ENCODE results near the gene GPSM1. TPM values are rescaled to one million over a fixed set of nuclear protein-coding genes. Genes with fewer than 3 reads are reported as not detected.

Gene GPSM1
- total RNA-seq, 4 donors from 2014 or later: 10.0 to 14.9 (median 13.0) TPM

DNA sequence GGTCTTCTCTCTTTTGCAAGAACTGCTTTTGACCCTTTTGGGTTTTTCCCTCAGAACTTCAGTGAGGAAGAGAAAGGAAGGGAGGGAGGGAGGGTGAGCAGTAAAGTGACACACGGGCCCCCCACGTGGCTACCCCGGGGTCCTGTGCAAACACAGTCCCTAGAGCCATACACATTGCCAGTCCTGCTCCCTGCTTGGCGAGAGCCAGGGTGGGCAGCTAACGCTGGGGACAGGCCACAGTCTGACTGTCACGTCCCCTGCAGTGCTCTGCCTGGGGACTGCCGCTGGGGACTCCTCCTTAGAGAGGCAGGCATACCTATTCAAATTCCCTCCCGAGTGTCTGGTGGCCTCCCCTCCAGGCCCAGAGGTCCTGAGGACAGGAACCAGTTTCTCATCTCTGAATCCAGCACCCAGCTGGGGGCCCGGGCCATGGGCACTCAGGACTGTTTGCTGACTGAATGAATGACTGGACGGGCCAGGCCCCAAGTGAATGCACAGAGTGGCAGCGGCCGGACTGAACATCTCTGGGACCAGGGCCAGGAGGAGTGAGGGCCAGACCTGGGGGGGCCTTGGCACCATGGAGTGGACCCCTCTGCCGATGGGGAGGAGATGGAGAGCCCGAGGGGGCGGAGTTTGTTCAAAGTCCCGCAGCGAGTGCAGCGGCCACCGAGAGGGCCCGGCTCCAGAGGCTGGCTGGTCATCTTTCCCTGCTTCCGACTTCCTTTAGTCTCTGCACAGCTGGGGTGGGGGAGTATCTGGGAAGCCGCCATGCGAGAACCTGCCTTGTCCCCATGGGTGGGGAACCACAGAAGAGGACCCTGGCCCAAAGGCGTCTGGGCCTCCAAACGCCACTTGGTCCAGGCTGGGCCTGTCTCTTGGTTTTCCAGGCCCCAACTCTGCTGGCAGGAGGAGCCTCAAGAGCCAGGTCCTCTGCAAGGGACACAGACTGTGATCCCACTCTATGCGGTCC is 29.3 kb upstream of the GPSM1 start:
- ATAC-seq: no peak
- Histone ChIP-seq H3K27me3 (peaks cover 60% of the 10 kb centered on the region), H3K9me3 (no peaks in the 10 kb centered on the region), H3K4me1 (no peaks in the 10 kb centered on the region), H3K4me3 (no peak overlapping the region), H3K27ac (no peak overlapping the region), H3K36me3 (no peaks in the 10 kb centered on the region)
- TF ChIP-seq EP300 (IDR thresholded peaks at IDR 0.05) (no peak), POLR2AphosphoS5 (IDR thresholded peaks at IDR 0.05) (no peak), POLR2A (IDR thresholded peaks at IDR 0.05) (no peak)
- TF ChIP-seq, protein P1, sequence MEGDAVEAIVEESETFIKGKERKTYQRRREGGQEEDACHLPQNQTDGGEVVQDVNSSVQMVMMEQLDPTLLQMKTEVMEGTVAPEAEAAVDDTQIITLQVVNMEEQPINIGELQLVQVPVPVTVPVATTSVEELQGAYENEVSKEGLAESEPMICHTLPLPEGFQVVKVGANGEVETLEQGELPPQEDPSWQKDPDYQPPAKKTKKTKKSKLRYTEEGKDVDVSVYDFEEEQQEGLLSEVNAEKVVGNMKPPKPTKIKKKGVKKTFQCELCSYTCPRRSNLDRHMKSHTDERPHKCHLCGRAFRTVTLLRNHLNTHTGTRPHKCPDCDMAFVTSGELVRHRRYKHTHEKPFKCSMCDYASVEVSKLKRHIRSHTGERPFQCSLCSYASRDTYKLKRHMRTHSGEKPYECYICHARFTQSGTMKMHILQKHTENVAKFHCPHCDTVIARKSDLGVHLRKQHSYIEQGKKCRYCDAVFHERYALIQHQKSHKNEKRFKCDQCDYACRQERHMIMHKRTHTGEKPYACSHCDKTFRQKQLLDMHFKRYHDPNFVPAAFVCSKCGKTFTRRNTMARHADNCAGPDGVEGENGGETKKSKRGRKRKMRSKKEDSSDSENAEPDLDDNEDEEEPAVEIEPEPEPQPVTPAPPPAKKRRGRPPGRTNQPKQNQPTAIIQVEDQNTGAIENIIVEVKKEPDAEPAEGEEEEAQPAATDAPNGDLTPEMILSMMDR (IDR thresholded peaks at IDR 0.05): no peak
- 63% methylated on average over 2 of the region's 26 CpGs; no CpG with 5 or more reads in 1 of the 2 donors for WGBS, 2 donors (ENCODE audit: low coverage in 1 of 2)

DNA sequence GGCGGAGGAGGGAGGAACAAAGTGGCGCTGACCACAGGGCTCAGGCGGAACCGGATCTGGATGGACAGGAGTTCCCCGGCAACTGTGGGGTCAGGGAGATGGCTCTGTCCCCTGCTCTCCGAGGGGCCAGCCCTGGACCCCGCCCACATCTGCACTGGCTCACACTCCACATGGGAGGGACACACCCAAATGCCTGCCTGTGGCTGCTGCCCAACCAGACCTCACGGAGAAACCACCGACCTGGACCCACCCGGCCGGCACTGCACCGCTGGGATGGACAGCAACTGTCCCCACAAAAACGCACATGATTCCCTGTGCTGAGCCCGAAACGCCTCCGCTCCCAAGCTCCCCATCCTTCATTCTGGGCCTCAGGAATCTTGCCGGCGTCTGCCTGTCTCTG is 28.2 kb upstream of the GPSM1 start:
- Histone ChIP-seq H3K27ac (no peak overlapping the region), H3K4me3 (no peak overlapping the region), H3K9me3 (no peaks in the 10 kb centered on the region), H3K36me3 (no peaks in the 10 kb centered on the region), H3K4me1 (no peaks in the 10 kb centered on the region), H3K27me3 (peaks cover 71% of the 10 kb centered on the region)
- 47 to 74% methylated on average over 3 to 16 of the region's 18 CpGs for WGBS, 2 donors (ENCODE audit: low coverage in 1 of 2)
- ATAC-seq: no peak
- no peak for TF ChIP-seq POLR2A (IDR thresholded peaks at IDR 0.05)
- TF ChIP-seq, protein P1 (IDR thresholded peaks at IDR 0.05): no peak
- no peak for TF ChIP-seq EP300 (IDR thresholded peaks at IDR 0.05)
- TF ChIP-seq POLR2AphosphoS5 (IDR thresholded peaks at IDR 0.05): no peak

DNA sequence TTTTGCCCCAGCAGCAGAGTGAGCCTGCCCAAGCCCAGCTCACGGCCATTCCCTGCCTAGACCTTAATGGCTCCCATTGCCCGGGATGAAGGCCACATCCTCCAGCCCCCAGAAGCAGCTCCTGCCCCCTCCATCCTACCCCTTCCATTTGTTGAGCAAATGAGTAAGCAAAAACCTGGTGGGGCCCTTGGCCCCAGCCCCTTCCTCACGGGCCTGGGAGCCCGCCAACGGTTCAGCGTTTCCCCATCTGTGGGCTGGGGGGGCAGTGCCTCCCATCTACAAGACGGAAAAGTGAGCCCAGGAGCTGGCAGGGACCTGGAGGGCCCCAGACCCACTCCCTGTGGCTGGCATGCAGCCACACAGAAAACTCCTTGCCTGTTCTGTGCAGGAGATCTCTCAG is 27.8 kb upstream of the GPSM1 start:
- Histone ChIP-seq H3K9me3 (no peaks in the 10 kb centered on the region), H3K36me3 (no peaks in the 10 kb centered on the region), H3K27me3 (peaks cover 75% of the 10 kb centered on the region), H3K4me1 (no peaks in the 10 kb centered on the region), H3K27ac (no peak overlapping the region), H3K4me3 (no peak overlapping the region)
- no peak for ATAC-seq
- WGBS, 2 donors (ENCODE audit: low coverage in 1 of 2): no CpG with 5 or more reads among the region's 7 CpGs
- TF ChIP-seq POLR2AphosphoS5 (IDR thresholded peaks at IDR 0.05): no peak
- TF ChIP-seq, protein P1 (IDR thresholded peaks at IDR 0.05): no peak
- no peak for TF ChIP-seq EP300 (IDR thresholded peaks at IDR 0.05)
- no peak for TF ChIP-seq POLR2A (IDR thresholded peaks at IDR 0.05)

DNA sequence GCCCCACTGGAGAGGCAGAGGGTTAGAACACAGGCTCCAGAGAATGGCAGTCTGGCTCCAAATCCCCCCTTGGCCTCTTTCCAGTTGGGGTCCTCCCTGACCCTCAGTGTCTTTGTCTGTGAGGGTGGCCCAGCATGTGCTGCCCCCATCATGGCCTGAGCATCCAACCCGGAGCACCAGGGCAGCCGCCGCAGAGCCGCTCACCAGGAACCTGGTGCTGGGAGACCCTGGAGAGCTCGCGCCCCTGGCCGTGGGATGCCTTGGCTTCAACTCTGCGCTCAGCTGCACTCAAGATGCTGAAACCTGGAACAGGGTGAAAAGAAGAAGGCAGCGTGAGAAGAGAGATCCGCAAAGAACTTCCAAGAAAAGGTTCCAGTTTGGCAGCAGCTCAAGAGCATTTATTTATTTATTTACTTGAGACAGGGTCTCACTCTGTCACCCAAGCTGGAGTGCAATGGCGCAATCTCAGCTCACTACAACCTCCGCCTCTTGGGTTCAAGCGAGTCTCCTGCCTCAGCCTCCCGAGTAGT is 27.3 kb upstream of the GPSM1 start:
- Histone ChIP-seq H3K4me1 (no peaks in the 10 kb centered on the region), H3K27ac (no peak overlapping the region), H3K9me3 (no peaks in the 10 kb centered on the region), H3K27me3 (peaks cover 78% of the 10 kb centered on the region), H3K36me3 (no peaks in the 10 kb centered on the region), H3K4me3 (no peak overlapping the region)
- no peak for ATAC-seq
- TF ChIP-seq POLR2A (IDR thresholded peaks at IDR 0.05) (no peak), EP300 (IDR thresholded peaks at IDR 0.05) (no peak)
- WGBS, 2 donors (ENCODE audit: low coverage in 1 of 2): 86 to 91% methylated on average over 5 to 7 of the region's 14 CpGs

DNA sequence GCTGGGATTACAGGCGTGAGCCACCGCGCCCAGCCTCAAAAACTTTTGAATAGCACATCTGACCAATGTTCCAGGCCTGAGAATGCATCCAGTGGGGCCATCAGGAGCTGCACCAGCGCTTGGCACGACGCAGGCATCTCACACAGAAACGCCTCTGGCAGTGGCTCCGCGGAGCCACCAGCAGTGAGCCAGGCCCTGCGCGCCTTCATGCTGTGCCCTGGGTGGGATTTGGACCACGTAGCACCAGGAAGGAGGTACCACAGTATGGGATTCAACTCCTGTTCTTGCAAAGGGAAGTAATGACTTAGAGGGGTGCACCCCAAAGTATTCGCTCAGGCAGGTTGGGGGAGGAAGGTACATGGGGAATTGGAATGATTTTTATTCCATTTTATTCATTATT is 26.5 kb upstream of the GPSM1 start:
- no peaks in the 10 kb centered on the region for H3K4me1 ChIP-seq
- H3K36me3 ChIP-seq: no peaks in the 10 kb centered on the region
- no peak for ATAC-seq
- H3K27ac ChIP-seq: no peak overlapping the region
- WGBS, 2 donors (ENCODE audit: low coverage in 1 of 2): 70 to 86% methylated on average over 2 to 4 of the region's 13 CpGs
- TF ChIP-seq, protein P1 (IDR thresholded peaks at IDR 0.05): no peak
- TF ChIP-seq EP300 (IDR thresholded peaks at IDR 0.05) (no peak), POLR2A (IDR thresholded peaks at IDR 0.05) (no peak)
- H3K9me3 ChIP-seq: no peaks in the 10 kb centered on the region
- H3K4me3 ChIP-seq: no peak overlapping the region
- H3K27me3 ChIP-seq: peaks cover 80% of the 10 kb centered on the region
